Measurements from ENCODE around the gene PMP22.

Gene PMP22

GRCh38 chr17:15257258-15257788 is 7.8 kb downstream of the PMP22 start:
- Histone ChIP-seq H3K14ac (ENCODE audit: low read length) (no peak overlapping the region), H3K4ac (ENCODE audit: low read length) (no peak overlapping the region), H4K91ac (ENCODE audit: low read depth, low read length, poor library complexity) (no peak overlapping the region), H3K4me1 (ENCODE audit: control insufficient read depth in 2 of 2, insufficient read depth in 1 of 2, low read depth in 1 of 2, low read length in 2 of 2) (peaks cover 6 to 7% of the 10 kb centered on the region in 2 donors), H3K79me1 (ENCODE audit: low read depth, low read length) (no peaks in the 10 kb centered on the region), H2BK12ac (ENCODE audit: low read length) (no peak overlapping the region), H2BK120ac (ENCODE audit: low read depth, low read length) (no peak overlapping the region), H3K36me3 (replicated peaks in 1 of 2; ENCODE audit: control insufficient read depth in 2 of 2, insufficient read depth in 2 of 2, low read length in 2 of 2) (no peaks in the 10 kb centered on the region), H3K4me3 (ENCODE audit: low read length in 2 of 2) (no peak overlapping the region), H2AK5ac (ENCODE audit: low read depth, low read length) (no peak overlapping the region), H3K9me3 (replicated peaks in 1 of 2; ENCODE audit: control insufficient read depth in 2 of 2, insufficient read depth in 1 of 2, low read depth in 1 of 2, low read length in 2 of 2) (no peaks in the 10 kb centered on the region), H2AFZ (ENCODE audit: low read length) (peak overlapping the region; percentile 5), H3K27ac (replicated peaks; ENCODE audit: low read length) (no peak overlapping the region), H3K4me2 (ENCODE audit: insufficient read depth, low read length, poor library complexity, severe bottlenecking) (no peak overlapping the region), H3K18ac (ENCODE audit: low read length) (no peak overlapping the region), H3K9ac (ENCODE audit: low read depth, low read length, poor library complexity) (no peak overlapping the region), H3K27me3 (ENCODE audit: control insufficient read depth in 3 of 3, insufficient read depth in 3 of 3, low read depth in 1 of 3, low read length in 3 of 3) (peaks cover 6 to 21% (median 15%) of the 10 kb centered on the region in 3 experiments), H3K23ac (ENCODE audit: low read depth, low read length, poor library complexity) (no peak overlapping the region), H4K8ac (ENCODE audit: low read depth, low read length) (no peak overlapping the region), H2BK15ac (ENCODE audit: low read length) (no peak overlapping the region), H2BK5ac (ENCODE audit: low read length) (no peak overlapping the region)
- DNase-seq (ENCODE audit: low spot score), result peak; percentile 62
- WGBS, 2 donors (ENCODE audit: extremely low coverage in 2 of 2, insufficient read length in 2 of 2, insufficient replicate concordance in 1 of 2), result no CpG with 5 or more reads among the region's 17 CpGs

DNA sequence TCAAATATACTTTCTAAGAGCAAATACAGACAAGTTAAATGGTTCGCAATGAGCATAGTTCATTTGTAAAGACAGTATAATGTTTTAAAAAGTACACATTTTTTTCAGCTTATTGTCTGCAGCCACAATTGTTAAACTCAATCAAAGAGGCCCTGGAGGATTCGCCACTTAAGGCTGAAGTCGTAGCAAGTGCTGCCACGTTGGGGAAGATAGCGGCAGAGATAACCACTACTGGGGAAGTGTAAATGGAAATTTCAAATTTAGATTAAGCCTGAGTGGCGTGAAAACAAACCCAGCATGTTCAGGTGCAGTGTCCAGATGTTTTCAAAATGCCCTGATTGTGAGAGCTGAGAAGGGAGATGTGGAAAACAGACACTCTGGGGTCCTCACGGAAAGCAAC is 8.4 kb downstream of the PMP22 start:
- Histone ChIP-seq H3K9me3 (replicated peaks in 1 of 2; ENCODE audit: control insufficient read depth in 2 of 2, insufficient read depth in 1 of 2, low read depth in 1 of 2, low read length in 2 of 2) (no peaks in the 10 kb centered on the region), H3K79me1 (ENCODE audit: low read depth, low read length) (no peaks in the 10 kb centered on the region), H3K4me2 (ENCODE audit: insufficient read depth, low read length, poor library complexity, severe bottlenecking) (no peak overlapping the region), H3K27ac (replicated peaks; ENCODE audit: low read length) (no peak overlapping the region), H3K36me3 (replicated peaks in 1 of 2; ENCODE audit: control insufficient read depth in 2 of 2, insufficient read depth in 2 of 2, low read length in 2 of 2) (no peaks in the 10 kb centered on the region), H2BK15ac (ENCODE audit: low read length) (no peak overlapping the region), H3K4me1 (ENCODE audit: control insufficient read depth in 2 of 2, insufficient read depth in 1 of 2, low read depth in 1 of 2, low read length in 2 of 2) (peaks cover 2 to 4% of the 10 kb centered on the region in 2 donors), H3K14ac (ENCODE audit: low read length) (no peak overlapping the region), H3K4ac (ENCODE audit: low read length) (no peak overlapping the region), H3K23ac (ENCODE audit: low read depth, low read length, poor library complexity) (no peak overlapping the region), H2BK12ac (ENCODE audit: low read length) (no peak overlapping the region), H3K27me3 (ENCODE audit: control insufficient read depth in 3 of 3, insufficient read depth in 3 of 3, low read depth in 1 of 3, low read length in 3 of 3) (peaks cover 2 to 15% (median 8%) of the 10 kb centered on the region in 3 experiments), H2AFZ (ENCODE audit: low read length) (no peak overlapping the region), H2AK5ac (ENCODE audit: low read depth, low read length) (no peak overlapping the region), H4K8ac (ENCODE audit: low read depth, low read length) (no peak overlapping the region), H4K91ac (ENCODE audit: low read depth, low read length, poor library complexity) (no peak overlapping the region), H3K4me3 (ENCODE audit: low read length in 2 of 2) (no peak overlapping the region), H3K9ac (ENCODE audit: low read depth, low read length, poor library complexity) (no peak overlapping the region), H2BK120ac (ENCODE audit: low read depth, low read length) (no peak overlapping the region), H3K18ac (ENCODE audit: low read length) (no peak overlapping the region), H2BK5ac (ENCODE audit: low read length) (no peak overlapping the region)
- WGBS, 2 donors (ENCODE audit: extremely low coverage in 2 of 2, insufficient read length in 2 of 2, insufficient replicate concordance in 1 of 2), result no CpG with 5 or more reads among the region's 7 CpGs
- DNase-seq (ENCODE audit: low spot score), result no peak

- Histone ChIP-seq H3K36me3 (replicated peaks in 1 of 2; ENCODE audit: control insufficient read depth in 2 of 2, insufficient read depth in 2 of 2, low read length in 2 of 2) (no peaks in the 10 kb centered on the region), H2AK5ac (ENCODE audit: low read depth, low read length) (no peak overlapping the region), H3K79me1 (ENCODE audit: low read depth, low read length) (no peaks in the 10 kb centered on the region), H2BK12ac (ENCODE audit: low read length) (no peak overlapping the region), H3K14ac (ENCODE audit: low read length) (no peak overlapping the region), H3K18ac (ENCODE audit: low read length) (no peak overlapping the region), H3K4ac (ENCODE audit: low read length) (no peak overlapping the region), H3K9ac (ENCODE audit: low read depth, low read length, poor library complexity) (no peak overlapping the region), H3K27ac (replicated peaks; ENCODE audit: low read length) (no peak overlapping the region), H4K8ac (ENCODE audit: low read depth, low read length) (no peak overlapping the region), H2BK5ac (ENCODE audit: low read length) (no peak overlapping the region), H3K4me1 (ENCODE audit: control insufficient read depth in 2 of 2, insufficient read depth in 1 of 2, low read depth in 1 of 2, low read length in 2 of 2) (peaks cover 0 to 2% of the 10 kb centered on the region in 2 donors), H2AFZ (ENCODE audit: low read length) (no peak overlapping the region), H4K91ac (ENCODE audit: low read depth, low read length, poor library complexity) (no peak overlapping the region), H3K4me3 (ENCODE audit: low read length in 2 of 2) (no peak overlapping the region), H3K9me3 (replicated peaks in 1 of 2; ENCODE audit: control insufficient read depth in 2 of 2, insufficient read depth in 1 of 2, low read depth in 1 of 2, low read length in 2 of 2) (no peaks in the 10 kb centered on the region), H2BK120ac (ENCODE audit: low read depth, low read length) (no peak overlapping the region), H3K23ac (ENCODE audit: low read depth, low read length, poor library complexity) (no peak overlapping the region), H3K27me3 (ENCODE audit: control insufficient read depth in 3 of 3, insufficient read depth in 3 of 3, low read depth in 1 of 3, low read length in 3 of 3) (peaks cover 0 to 7% (median under 1%) of the 10 kb centered on the region in 3 experiments), H3K4me2 (ENCODE audit: insufficient read depth, low read length, poor library complexity, severe bottlenecking) (no peak overlapping the region), H2BK15ac (ENCODE audit: low read length) (no peak overlapping the region)
- WGBS, 2 donors (ENCODE audit: extremely low coverage in 2 of 2, insufficient read length in 2 of 2, insufficient replicate concordance in 1 of 2), result no CpG with 5 or more reads among the region's 13 CpGs
- no peak for DNase-seq (ENCODE audit: low spot score)
Measured at GRCh38 chr17:15255713-15256454, 9.2 kb downstream of the PMP22 start.

GRCh38 chr17:15250135-15250860 is 14.8 kb downstream of the PMP22 start:
- no peak overlapping the region for H2AFZ ChIP-seq (ENCODE audit: low read length)
- H2BK5ac ChIP-seq (ENCODE audit: low read length), result no peak overlapping the region
- no peak overlapping the region for H3K4ac ChIP-seq (ENCODE audit: low read length)
- H3K4me2 ChIP-seq (ENCODE audit: insufficient read depth, low read length, poor library complexity, severe bottlenecking), result no peak overlapping the region
- no peak overlapping the region for H3K14ac ChIP-seq (ENCODE audit: low read length)
- no peak overlapping the region for H2BK12ac ChIP-seq (ENCODE audit: low read length)
- H3K4me1 ChIP-seq (ENCODE audit: control insufficient read depth in 2 of 2, insufficient read depth in 1 of 2, low read depth in 1 of 2, low read length in 2 of 2), result no peaks in the 10 kb centered on the region
- no peak overlapping the region for H2BK15ac ChIP-seq (ENCODE audit: low read length)
- DNase-seq (ENCODE audit: low spot score), result no peak
- no CpG with 5 or more reads among the region's 11 CpGs for WGBS, 2 donors (ENCODE audit: extremely low coverage in 2 of 2, insufficient read length in 2 of 2, insufficient replicate concordance in 1 of 2)
- H3K4me3 ChIP-seq (ENCODE audit: low read length in 2 of 2), result no peak overlapping the region
- H3K27ac ChIP-seq (replicated peaks; ENCODE audit: low read length), result no peak overlapping the region
- no peak overlapping the region for H2BK120ac ChIP-seq (ENCODE audit: low read depth, low read length)
- no peak overlapping the region for H3K18ac ChIP-seq (ENCODE audit: low read length)
- no peak overlapping the region for H3K23ac ChIP-seq (ENCODE audit: low read depth, low read length, poor library complexity)
- H3K79me1 ChIP-seq (ENCODE audit: low read depth, low read length), result no peaks in the 10 kb centered on the region
- no peaks in the 10 kb centered on the region for H3K27me3 ChIP-seq (ENCODE audit: control insufficient read depth in 3 of 3, insufficient read depth in 3 of 3, low read depth in 1 of 3, low read length in 3 of 3)
- no peak overlapping the region for H2AK5ac ChIP-seq (ENCODE audit: low read depth, low read length)
- H4K8ac ChIP-seq (ENCODE audit: low read depth, low read length), result no peak overlapping the region
- H4K91ac ChIP-seq (ENCODE audit: low read depth, low read length, poor library complexity), result no peak overlapping the region
- H3K9ac ChIP-seq (ENCODE audit: low read depth, low read length, poor library complexity), result no peak overlapping the region
- no peaks in the 10 kb centered on the region for H3K9me3 ChIP-seq (replicated peaks in 1 of 2; ENCODE audit: control insufficient read depth in 2 of 2, insufficient read depth in 1 of 2, low read depth in 1 of 2, low read length in 2 of 2)
- H3K36me3 ChIP-seq (replicated peaks in 1 of 2; ENCODE audit: control insufficient read depth in 2 of 2, insufficient read depth in 2 of 2, low read length in 2 of 2), result no peaks in the 10 kb centered on the region

Measured in neuronal stem cell (in vitro differentiated cells).